Liver (tissue), 9 donors: ENCODE results near the gene FANCI. TPM values are rescaled to one million over a fixed set of nuclear protein-coding genes. Genes with fewer than 3 reads are reported as not detected.

Source experiments
- DNase-seq: peaks from one replicate; pipeline ENCODE4 v3.0.0-alpha.2; 2017; ENCODE audit warnings: low spot score
- H3K27ac ChIP-seq, 2 donors: one replicate each; pipeline ENCODE4 v1.7.0; 2013; ENCODE audit warnings: inconsistent platforms in 2 of 2, low read length in 2 of 2, control low read depth in 1 of 2, low read depth in 1 of 2, mild to moderate bottlenecking in 1 of 2
- H3K27me3 ChIP-seq, 4 donors: one replicate each; pipeline versions ENCODE4 v1.6.1 to v1.7.0; 2013; ENCODE audit warnings: low read length in 3 of 4, inconsistent platforms in 1 of 4, mild to moderate bottlenecking in 1 of 4, moderate library complexity in 1 of 4; ENCODE audit not compliant: control insufficient read depth in 4 of 4, insufficient read depth in 4 of 4
- H3K36me3 ChIP-seq, 4 donors: one replicate each; pipeline versions ENCODE4 v1.6.1 to v1.7.0; 2013; ENCODE audit warnings: low read length in 3 of 4, mild to moderate bottlenecking in 3 of 4, low read depth in 1 of 4, moderate library complexity in 1 of 4; ENCODE audit not compliant: control insufficient read depth in 4 of 4, insufficient read depth in 3 of 4
- H3K4me1 ChIP-seq, 4 donors: one replicate each; pipeline versions ENCODE4 v1.6.1 to v1.7.0; 2013; ENCODE audit warnings: low read length in 3 of 4, mild to moderate bottlenecking in 3 of 4, moderate library complexity in 1 of 4; ENCODE audit not compliant: control insufficient read depth in 4 of 4, insufficient read depth in 4 of 4
- H3K4me3 ChIP-seq, 3 donors: one replicate each; pipeline versions ENCODE4 v1.6.1 to v1.7.0; 2013; ENCODE audit warnings: low read length in 3 of 3, control low read depth in 1 of 3, low read depth in 1 of 3, mild to moderate bottlenecking in 1 of 3
- H3K9ac ChIP-seq, 2 donors: one replicate each; pipeline ENCODE4 v1.7.0; 2013; ENCODE audit warnings: low read length in 2 of 2, mild to moderate bottlenecking in 2 of 2, moderate library complexity in 2 of 2, control low read depth in 1 of 2, low read depth in 1 of 2
- H3K9me3 ChIP-seq, 4 donors: one replicate each; pipeline versions ENCODE4 v1.6.1 to v1.7.0; 2013; ENCODE audit warnings: low read length in 3 of 4; ENCODE audit not compliant: control insufficient read depth in 4 of 4
- ATF3 ChIP-seq: IDR thresholded peaks from 2 replicates; pipeline ENCODE4 v1.6.1; 2016; ENCODE audit warnings: antibody characterized with exemption
- CTCF ChIP-seq: fragments of 150-350 bp; IDR thresholded peaks from 2 replicates; pipeline ENCODE4 v1.5.1; 2017; ENCODE audit warnings: improper control_type of control experiment, low read depth, low read length; ENCODE audit not compliant: missing input control
- EGR1 ChIP-seq, 2 donors: IDR thresholded peaks; 2 replicates each; pipeline ENCODE4 v1.6.1; 2016 to 2018; ENCODE audit warnings: antibody characterized with exemption in 2 of 2, low read depth in 2 of 2
- FOXA1 ChIP-seq: IDR thresholded peaks from 2 replicates; pipeline ENCODE4 v1.6.1; 2016; ENCODE audit warnings: antibody characterized with exemption
- FOXA2 ChIP-seq: IDR thresholded peaks from 2 replicates; pipeline ENCODE4 v1.6.1; 2016; ENCODE audit warnings: antibody characterized with exemption
- GABPA ChIP-seq, 2 donors: IDR thresholded peaks in 1 of 2; conservative IDR thresholded peaks in 1 of 2; 2 replicates each; pipeline ENCODE4 v1.6.1; 2016; ENCODE audit warnings: antibody characterized with exemption in 2 of 2, mild to moderate bottlenecking in 1 of 2, moderate library complexity in 1 of 2
- HNF4A ChIP-seq, 2 donors: conservative IDR thresholded peaks; 2 replicates each; pipeline ENCODE4 v1.6.1; 2016; ENCODE audit warnings: antibody characterized with exemption in 2 of 2, mild to moderate bottlenecking in 2 of 2
- HNF4G ChIP-seq: IDR thresholded peaks from 2 replicates; pipeline ENCODE4 v1.6.1; 2016; ENCODE audit warnings: antibody characterized with exemption
- JUND ChIP-seq, 2 donors: IDR thresholded peaks; 2 replicates each; pipeline ENCODE4 v1.6.1; 2016; ENCODE audit warnings: antibody characterized with exemption in 2 of 2
- NR2F2 ChIP-seq: IDR thresholded peaks from 2 replicates; pipeline ENCODE4 v1.6.1; 2016; ENCODE audit warnings: antibody characterized with exemption
- RAD21 ChIP-seq, 2 donors: IDR thresholded peaks; 2 replicates each; pipeline ENCODE4 v1.6.1; 2016; ENCODE audit warnings: antibody characterized with exemption in 2 of 2, mild to moderate bottlenecking in 2 of 2
- RXRA ChIP-seq, 2 donors: IDR thresholded peaks; 2 replicates each; pipeline ENCODE4 v1.6.1; 2017 to 2018; ENCODE audit warnings: antibody characterized with exemption in 2 of 2, mild to moderate bottlenecking in 1 of 2
- SP1 ChIP-seq: IDR thresholded peaks from 2 replicates; pipeline ENCODE4 v1.6.1; 2018; ENCODE audit warnings: antibody characterized with exemption, mild to moderate bottlenecking
- TAF1 ChIP-seq: conservative IDR thresholded peaks from 2 replicates; pipeline ENCODE4 v1.6.1; 2016; ENCODE audit warnings: antibody characterized with exemption, mild to moderate bottlenecking
- YY1 ChIP-seq: IDR thresholded peaks from 2 replicates; pipeline ENCODE4 v1.6.1; 2016; ENCODE audit warnings: antibody characterized with exemption, mild to moderate bottlenecking
- ZBTB33 ChIP-seq: IDR thresholded peaks from 2 replicates; pipeline ENCODE4 v1.6.1; 2016; ENCODE audit warnings: antibody characterized with exemption
- WGBS: extraction: QIAGEN DNeasy Blood & Tissue Kit; methylation state at CpG from one replicate; pipeline ENCODE4 v1.1.7; 2013; 5-methylcytosine and 5-hydroxymethylcytosine counted together
- polyA plus RNA-seq, 2 donors: library from polyadenylated mRNA; stranded (reverse) in 1 of 2; unstranded in 1 of 2; fragments of 200-250 nt in 1 of 2; fragments of >200 nt in 1 of 2; fragmentation: Nextera tagmentation in 1 of 2; extraction: Ambion mirVana in 1 of 2; gene quantifications; one replicate each; pipeline versions ENCODE4 v1.2.1 to v1.2.3, GENCODE V29; 2013 to 2015
- total RNA-seq, 2 donors: library from RNA; depleted of rRNA; stranded (reverse); fragments of >200 nt; gene quantifications; one replicate each; pipeline ENCODE4 v1.2.3, GENCODE V29; 2014
- donor health status: healthy.
- donor health status: healthy.
- donor health status: healthy.
- donor health status: healthy.
- donor health status: healthy.

Gene FANCI
- total and polyA plus RNA-seq, 4 donors: 1.7 to 41.9 (median 2.3) TPM

- TF ChIP-seq CTCF: no peak
- no peak for TF ChIP-seq HNF4A (conservative IDR thresholded peaks at IDR 0.05)
- no peak for TF ChIP-seq JUND (IDR thresholded peaks at IDR 0.05)
- no peak for TF ChIP-seq FOXA2
- TF ChIP-seq FOXA1: no peak
- TF ChIP-seq YY1: no peak
- no peak for TF ChIP-seq NR2F2
- TF ChIP-seq RXRA (IDR thresholded peaks at IDR 0.05): no peak
- no peak for TF ChIP-seq ATF3
These were observed 83.3 kb downstream of the FANCI start (continued) for GRCh38 chr15:89327113-89327512.

- no peak overlapping the region for H3K4me3 ChIP-seq
- DNase-seq: no peak
- no peak for TF ChIP-seq YY1
- no peak for TF ChIP-seq RAD21 (IDR thresholded peaks at IDR 0.05)
- TF ChIP-seq ATF3: no peak
- TF ChIP-seq GABPA (IDR thresholded peaks at IDR 0.05 in 1 of 2, conservative IDR thresholded peaks at IDR 0.05 in 1 of 2): no peak
- no peak for TF ChIP-seq SP1
- TF ChIP-seq TAF1: no peak
- TF ChIP-seq HNF4A (conservative IDR thresholded peaks at IDR 0.05): no peak
- TF ChIP-seq FOXA1: no peak
- H3K9ac ChIP-seq: no peak overlapping the region
- H3K4me1 ChIP-seq: peaks cover 8 to 21% (median 14%) of the 10 kb centered on the region in 4 donors
- peaks cover 21 to 87% (median 67%) of the 10 kb centered on the region in 4 donors for H3K36me3 ChIP-seq
- H3K27me3 ChIP-seq: no peaks in the 10 kb centered on the region
- H3K27ac ChIP-seq: no peak overlapping the region
- H3K9me3 ChIP-seq: no peaks in the 10 kb centered on the region
- WGBS: 91% methylated on average over 13 of the region's 13 CpGs
These were observed 84.8 kb downstream of the FANCI start for GRCh38 chr15:89328398-89329254.

GRCh38 chr15:89329329-89330084 is 85.7 kb downstream of the FANCI start:
- H3K9ac ChIP-seq: no peak overlapping the region
- DNase-seq: no peak
- no peak overlapping the region for H3K4me3 ChIP-seq
- peaks cover 8 to 23% (median 19%) of the 10 kb centered on the region in 4 donors for H3K4me1 ChIP-seq
- TF ChIP-seq FOXA1 (no peak), EGR1 (IDR thresholded peaks at IDR 0.05; ENCODE audit: low read depth in 2 of 2) (no peak), GABPA (IDR thresholded peaks at IDR 0.05 in 1 of 2, conservative IDR thresholded peaks at IDR 0.05 in 1 of 2) (no peak), CTCF (no peak), ZBTB33 (no peak), HNF4G (no peak), RXRA (IDR thresholded peaks at IDR 0.05) (no peak)
- H3K9me3 ChIP-seq: no peaks in the 10 kb centered on the region
- no peak overlapping the region for H3K27ac ChIP-seq
- H3K27me3 ChIP-seq: no peaks in the 10 kb centered on the region
- 70% methylated on average over 8 of the region's 8 CpGs for WGBS
- H3K36me3 ChIP-seq: peaks cover 21 to 78% (median 60%) of the 10 kb centered on the region in 4 donors
